ENCODE results near the gene EBF4.

DNA sequence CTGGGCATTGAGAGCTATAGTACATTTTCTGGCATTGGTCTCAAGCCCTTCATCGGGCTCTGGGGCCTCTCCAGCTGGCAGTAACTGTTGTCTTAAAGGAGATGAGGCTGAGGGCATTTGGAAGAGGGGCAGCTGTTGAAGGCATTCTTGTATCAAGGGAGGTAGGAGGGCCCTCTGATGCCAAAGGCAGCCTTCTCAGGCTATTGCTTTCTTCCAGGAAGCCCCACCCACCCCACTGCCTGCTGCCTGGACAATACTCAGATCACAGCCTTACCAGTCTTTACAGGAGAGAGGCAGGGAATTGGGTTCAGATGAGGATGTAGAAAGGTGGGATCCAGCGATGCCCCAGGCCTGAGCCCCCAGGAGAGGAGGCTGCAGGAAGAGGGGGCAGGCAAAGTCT, 61.8 kb downstream of the EBF4 start:
- TF ChIP-seq, protein P1, sequence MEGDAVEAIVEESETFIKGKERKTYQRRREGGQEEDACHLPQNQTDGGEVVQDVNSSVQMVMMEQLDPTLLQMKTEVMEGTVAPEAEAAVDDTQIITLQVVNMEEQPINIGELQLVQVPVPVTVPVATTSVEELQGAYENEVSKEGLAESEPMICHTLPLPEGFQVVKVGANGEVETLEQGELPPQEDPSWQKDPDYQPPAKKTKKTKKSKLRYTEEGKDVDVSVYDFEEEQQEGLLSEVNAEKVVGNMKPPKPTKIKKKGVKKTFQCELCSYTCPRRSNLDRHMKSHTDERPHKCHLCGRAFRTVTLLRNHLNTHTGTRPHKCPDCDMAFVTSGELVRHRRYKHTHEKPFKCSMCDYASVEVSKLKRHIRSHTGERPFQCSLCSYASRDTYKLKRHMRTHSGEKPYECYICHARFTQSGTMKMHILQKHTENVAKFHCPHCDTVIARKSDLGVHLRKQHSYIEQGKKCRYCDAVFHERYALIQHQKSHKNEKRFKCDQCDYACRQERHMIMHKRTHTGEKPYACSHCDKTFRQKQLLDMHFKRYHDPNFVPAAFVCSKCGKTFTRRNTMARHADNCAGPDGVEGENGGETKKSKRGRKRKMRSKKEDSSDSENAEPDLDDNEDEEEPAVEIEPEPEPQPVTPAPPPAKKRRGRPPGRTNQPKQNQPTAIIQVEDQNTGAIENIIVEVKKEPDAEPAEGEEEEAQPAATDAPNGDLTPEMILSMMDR (IDR thresholded peaks at IDR 0.05): no peak
- TF ChIP-seq EZH2 (IDR thresholded peaks at IDR 0.05; ENCODE audit: borderline replicate concordance, insufficient read depth, low read depth, low read length, poor library complexity, severe bottlenecking): no peak
